Erythroblast (primary cell): ENCODE results near the gene CREB5.

ENCODE experiments used
- DNase-seq, 2 experiments: peaks; one replicate each; lab custom pipeline; 2025; lab: John Stamatoyannopoulos, UW
- GATA1 ChIP-seq: IDR thresholded peaks from 2 replicates; pipeline ENCODE4 v1.6.1; 2011; ENCODE audit warnings: low read depth, mild to moderate bottlenecking, control low read depth, low read length, moderate library complexity
- POLR2A ChIP-seq: IDR thresholded peaks from 2 replicates; pipeline ENCODE4 v1.6.1; 2011; ENCODE audit warnings: mild to moderate bottlenecking, low read length

CREB5 gene

GRCh38 chr7:28729281-28729680 is 317.0 kb downstream of the CREB5 start:
- TF ChIP-seq POLR2A (no peak), GATA1 (no peak)
- no peak for DNase-seq

- DNase-seq: no peak
- TF ChIP-seq GATA1 (no peak), POLR2A (no peak)
Measured at GRCh38 chr7:28729727-28730126, 317.4 kb downstream of the CREB5 start.

GRCh38 chr7:28731092-28731658 is 318.9 kb downstream of the CREB5 start:
- DNase-seq: no peak
- TF ChIP-seq POLR2A (no peak), GATA1 (no peak)

GRCh38 chr7:28732071-28732869 is 320.0 kb downstream of the CREB5 start:
- TF ChIP-seq GATA1: no peak
- no peak for DNase-seq

- no peak for DNase-seq
- TF ChIP-seq POLR2A (no peak), GATA1 (no peak)
Measured at GRCh38 chr7:28733035-28733434, 320.7 kb downstream of the CREB5 start.

DNA sequence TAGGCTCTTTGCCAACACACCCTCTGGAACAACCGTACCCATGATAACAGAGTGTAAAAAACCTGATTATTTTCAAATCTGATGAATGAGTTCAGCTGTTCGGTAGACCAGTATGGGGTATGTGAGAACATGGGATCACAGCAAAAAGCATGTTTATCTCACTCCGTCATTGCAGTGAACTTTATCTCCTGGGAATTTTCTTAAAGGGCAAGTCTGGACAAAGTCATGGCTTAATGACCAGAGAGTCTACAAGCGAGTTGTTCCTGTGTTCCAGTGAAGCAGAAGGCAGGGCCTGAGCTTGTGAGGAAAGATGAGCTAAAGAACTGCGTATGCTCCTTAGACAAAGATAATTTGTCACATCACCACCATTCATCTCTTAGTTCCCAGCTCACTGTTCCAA is 326.1 kb downstream of the CREB5 start:
- no peak for DNase-seq
- TF ChIP-seq POLR2A (no peak), GATA1 (no peak)

DNA sequence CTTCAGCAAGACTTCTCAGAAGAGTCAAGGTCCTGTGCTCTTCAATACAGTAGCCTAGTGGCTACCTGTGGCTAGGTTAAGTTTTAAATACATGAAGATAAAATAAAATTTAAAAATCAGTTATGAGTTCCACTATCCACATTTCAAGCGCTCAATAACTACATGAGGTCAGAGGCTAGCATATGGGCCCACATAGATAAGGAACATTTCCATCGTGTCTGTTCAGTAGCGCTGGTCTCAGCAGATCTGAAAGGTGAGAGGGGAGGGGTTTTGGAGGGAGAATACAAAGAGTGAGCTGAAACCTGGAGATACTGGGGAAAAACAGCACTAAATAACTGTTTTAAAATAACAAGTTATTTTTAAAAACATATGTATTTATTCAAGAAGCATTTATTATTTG is 326.8 kb downstream of the CREB5 start:
- TF ChIP-seq GATA1 (no peak), POLR2A (no peak)

DNA sequence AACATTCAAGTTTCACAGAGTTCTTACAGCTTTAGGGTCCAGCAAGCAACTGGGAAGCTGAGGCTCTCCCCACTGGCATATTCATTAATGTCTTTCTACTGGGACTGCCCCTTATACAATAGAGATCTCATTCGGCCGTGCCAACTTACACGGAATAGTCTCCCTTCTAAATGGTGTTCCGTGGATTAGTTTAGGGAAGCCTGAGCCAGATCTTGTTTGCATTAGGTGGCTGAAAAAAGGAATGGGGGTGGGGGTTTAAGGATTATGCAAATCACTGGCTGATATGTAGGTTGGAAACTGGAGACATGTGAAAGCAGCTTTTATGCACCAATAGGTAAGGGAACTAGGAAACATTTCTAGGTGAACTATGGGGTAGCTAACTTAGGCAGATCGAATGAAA is 327.5 kb downstream of the CREB5 start:
- no peak for DNase-seq
- no peak for TF ChIP-seq GATA1
- no peak for TF ChIP-seq POLR2A

More for the DNA sequence above, 326.8 kb downstream of the CREB5 start:
- DNase-seq: no peak

GRCh38 chr7:28744951-28745350 is 332.6 kb downstream of the CREB5 start:
- TF ChIP-seq GATA1: no peak
- no peak for TF ChIP-seq POLR2A
- DNase-seq: no peak

DNA sequence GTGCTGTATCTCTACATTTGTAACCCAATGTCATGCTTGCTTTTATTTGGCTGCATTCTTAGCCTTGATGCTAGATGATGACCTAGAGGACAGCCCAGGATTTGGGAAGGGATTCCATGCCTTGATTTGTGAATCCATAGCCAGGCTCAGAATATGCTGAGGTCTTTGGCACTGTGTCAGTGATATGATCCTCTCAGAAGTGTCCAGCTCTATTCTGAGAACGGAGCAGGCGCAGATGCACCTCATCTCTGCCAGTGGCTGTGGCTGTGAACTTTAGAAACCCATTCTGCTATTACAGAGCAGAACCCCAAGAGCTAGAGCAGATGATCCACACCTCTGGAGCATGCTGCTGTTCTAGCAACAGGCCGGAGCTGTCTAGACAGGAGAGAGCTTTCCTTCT is 333.0 kb downstream of the CREB5 start:
- TF ChIP-seq POLR2A (no peak), GATA1 (no peak)
- no peak for DNase-seq

DNA sequence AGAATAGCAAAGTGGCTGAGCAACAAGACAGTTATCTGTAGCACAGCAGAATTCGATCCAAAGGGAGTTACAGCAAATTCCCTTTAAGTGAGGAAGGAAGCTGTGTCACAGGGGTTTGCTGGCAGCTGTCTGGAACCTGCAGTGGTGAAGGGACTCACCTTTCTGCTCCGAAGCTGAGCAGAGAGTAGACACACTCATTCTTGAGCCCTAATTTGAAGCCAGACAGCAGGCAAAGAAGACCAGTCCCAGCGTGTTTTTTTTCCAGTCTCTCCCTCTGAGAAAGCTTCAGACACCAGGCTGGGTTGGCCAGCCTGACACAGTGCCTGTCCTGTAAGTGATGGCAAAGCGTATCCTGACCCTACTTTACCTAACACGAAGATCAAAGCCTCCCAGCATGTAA is 335.1 kb downstream of the CREB5 start:
- no peak for DNase-seq
- TF ChIP-seq GATA1: no peak
- TF ChIP-seq POLR2A: no peak

GRCh38 chr7:28747854-28748253 is 335.5 kb downstream of the CREB5 start:
- TF ChIP-seq POLR2A (no peak), GATA1 (no peak)
- DNase-seq: no peak

GRCh38 chr7:28748346-28748745 is 336.0 kb downstream of the CREB5 start:
- DNase-seq: no peak
- TF ChIP-seq POLR2A (no peak), GATA1 (no peak)

DNA sequence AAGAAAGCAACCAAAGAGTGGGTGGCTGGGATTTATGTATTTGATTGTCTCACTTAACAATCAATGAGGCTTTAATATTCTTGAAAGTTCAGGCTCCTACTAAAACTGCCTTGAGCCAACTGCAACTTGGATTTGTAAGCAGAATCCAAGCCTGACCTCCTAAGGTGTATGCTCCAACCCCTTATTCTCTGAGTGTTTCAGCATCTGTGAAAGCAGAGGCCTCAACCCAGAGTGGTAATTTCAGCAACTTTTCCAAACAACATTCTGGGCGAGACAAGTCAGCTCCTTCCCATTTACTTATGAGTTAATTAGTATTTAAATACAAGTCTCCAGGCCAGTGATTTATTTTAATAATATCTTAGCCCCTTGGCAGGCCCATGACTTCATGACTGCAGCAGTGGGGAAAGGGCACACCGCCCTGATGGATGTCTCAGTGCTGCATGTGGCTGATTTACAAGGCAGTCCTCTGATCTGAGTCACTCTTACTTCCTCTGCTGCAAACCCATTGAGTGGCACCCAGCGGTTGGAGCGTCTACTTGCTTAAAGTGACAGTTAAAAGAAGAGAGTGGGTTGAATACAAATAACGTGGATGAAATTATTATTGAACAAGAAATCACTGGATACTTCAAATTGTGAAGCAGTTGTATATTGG is 336.7 kb downstream of the CREB5 start:
- DNase-seq: no peak
- no peak for TF ChIP-seq GATA1
- TF ChIP-seq POLR2A: no peak

DNA sequence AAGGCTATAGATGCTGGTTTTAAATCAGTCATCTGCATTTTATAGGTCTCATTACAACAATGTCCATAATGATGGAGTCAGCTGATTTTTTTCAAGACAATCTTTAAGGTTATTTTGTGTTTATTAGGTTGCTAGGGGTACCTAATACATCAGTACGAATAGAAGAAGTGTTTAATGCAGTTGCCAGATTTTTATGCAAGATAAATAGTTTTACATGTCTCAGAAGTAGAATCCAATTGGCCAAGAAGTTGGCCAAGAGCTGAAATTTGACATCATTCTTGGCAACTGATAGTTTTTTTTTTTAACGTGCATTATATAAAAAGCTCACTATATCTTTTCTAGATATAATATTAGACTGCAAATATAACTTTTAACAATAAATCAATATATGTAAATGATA is 337.3 kb downstream of the CREB5 start:
- no peak for DNase-seq

More for the DNA sequence above, 337.3 kb downstream of the CREB5 start:
- TF ChIP-seq GATA1 (no peak), POLR2A (no peak)
